UCSD-AML1 (cell line): ENCODE data around the gene DDX50.
"Not testable (repeated sequence)": the region's sequence is repeated elsewhere in the genome, so short reads cannot be mapped to it uniquely, and the experiment has no call there.

ENCODE experiments used
- DNase-seq: peaks from one replicate; lab custom pipeline; 2025; ENCODE audit not compliant: unreplicated experiment; lab: John Stamatoyannopoulos, UW

Gene DDX50

DNA sequence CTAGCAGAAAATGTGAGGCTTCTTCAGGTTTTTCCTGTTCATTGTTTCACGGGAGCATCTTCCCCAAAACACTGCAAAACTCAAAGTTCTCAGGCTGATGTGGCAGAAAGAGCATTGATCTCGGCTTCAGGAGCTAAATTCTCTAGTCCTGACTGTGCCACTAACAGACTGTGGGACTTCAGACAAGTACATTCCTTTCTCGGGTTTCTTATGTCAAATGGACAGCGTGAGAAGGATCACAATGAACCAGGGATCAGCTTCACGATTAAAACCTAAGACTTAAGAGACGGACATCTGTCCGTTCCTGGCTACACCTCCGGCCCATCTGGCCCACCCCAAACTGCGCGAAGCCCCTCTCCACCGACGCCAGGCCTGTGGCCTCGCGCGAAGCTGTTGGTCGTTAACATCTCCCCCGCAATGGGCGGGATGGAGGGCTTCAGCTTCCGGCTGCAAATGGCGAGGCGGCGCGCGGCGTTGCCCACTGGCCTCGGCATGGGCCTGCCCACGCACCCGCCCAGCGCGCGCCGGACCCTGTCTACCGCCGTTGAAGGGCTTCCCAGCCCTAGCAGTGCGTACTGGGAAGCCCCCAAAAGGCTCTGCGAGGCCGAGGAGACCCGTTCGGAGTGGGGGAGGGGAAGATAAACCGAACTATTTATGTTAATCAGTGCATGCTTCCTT lies 549 bp upstream of the DDX50 start:
- no peak for DNase-seq

GRCh38 chr10:68902382-68902781 lies 1.3 kb downstream of the DDX50 start:
- DNase-seq: no peak

- DNase-seq: no peak
These were observed 23.5 kb downstream of the DDX50 start for GRCh38 chr10:68924593-68924992.

DNA sequence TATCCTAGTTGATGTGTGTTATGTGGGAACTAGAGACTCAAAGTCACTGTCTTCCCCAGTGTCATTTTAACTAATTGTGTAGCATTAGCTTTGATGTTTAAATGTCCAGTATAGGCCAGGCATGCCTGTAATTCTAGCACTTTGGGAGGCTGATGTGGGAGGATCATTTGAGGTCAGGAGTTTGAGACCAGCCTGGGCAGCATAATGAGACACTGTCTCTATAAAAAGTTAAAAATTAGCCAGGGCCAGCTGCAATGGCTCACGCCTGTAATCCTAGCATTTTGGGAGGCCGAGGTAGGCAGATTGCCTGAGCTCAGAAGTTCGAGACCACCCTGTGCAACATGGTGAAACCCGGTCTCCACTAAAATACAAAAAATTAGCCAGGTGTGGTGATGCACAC lies 24.4 kb downstream of the DDX50 start:
- DNase-seq: no peak

- not testable (repeated sequence) for DNase-seq
These were observed 28.0 kb downstream of the DDX50 start for GRCh38 chr10:68929157-68929556.

- not testable (repeated sequence) for DNase-seq
These were observed 28.8 kb downstream of the DDX50 start for GRCh38 chr10:68929888-68930287.

- DNase-seq: not testable (repeated sequence)
These were observed 31.7 kb downstream of the DDX50 start for GRCh38 chr10:68932860-68933259.

GRCh38 chr10:68934994-68935393 lies 33.9 kb downstream of the DDX50 start:
- DNase-seq: no peak

DNA sequence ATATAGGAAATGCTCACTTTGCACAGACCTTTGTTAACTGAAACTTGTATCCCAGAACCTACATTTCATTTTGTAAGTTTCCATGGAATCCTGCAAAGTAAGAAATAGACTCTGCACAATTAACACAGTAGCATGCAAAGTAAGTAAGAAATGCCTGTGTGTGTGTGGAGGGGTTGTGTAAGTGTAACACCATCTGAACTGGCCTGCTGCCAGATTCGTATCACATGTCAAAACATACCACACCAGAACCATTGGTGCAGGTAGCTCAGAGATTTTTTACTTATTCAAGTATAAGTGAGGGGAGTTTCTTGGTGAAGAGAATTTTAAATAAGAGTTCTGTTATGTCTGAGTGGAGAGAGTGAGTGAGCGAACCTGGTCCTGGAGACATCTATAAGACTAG lies 37.0 kb downstream of the DDX50 start:
- DNase-seq: no peak

- DNase-seq: no peak
These were observed 37.8 kb downstream of the DDX50 start for GRCh38 chr10:68938884-68939283.

DNA sequence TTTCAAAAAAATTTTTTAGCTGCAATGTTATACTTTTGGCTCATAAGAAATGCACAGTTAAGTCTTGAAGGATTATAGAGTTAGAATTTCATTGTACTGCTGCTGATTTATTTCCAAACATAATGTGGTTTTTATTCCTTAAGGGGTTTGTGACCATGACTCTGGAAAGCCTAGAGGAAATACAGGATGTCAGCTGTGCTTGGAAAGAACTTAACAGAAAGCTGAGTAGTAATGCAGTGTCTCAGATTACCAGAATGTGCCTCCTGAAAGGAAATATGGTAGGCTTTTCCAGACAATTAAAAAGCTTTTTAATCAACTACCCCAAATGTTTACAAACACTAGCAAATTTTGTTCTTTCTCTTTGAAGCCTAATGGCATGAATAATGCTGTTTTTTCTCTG lies 39.8 kb downstream of the DDX50 start:
- DNase-seq: not testable (repeated sequence)

- no peak for DNase-seq
These were observed 49.5 kb downstream of the DDX50 start for GRCh38 chr10:68950598-68950997.

GRCh38 chr10:68954904-68955303 lies 53.8 kb downstream of the DDX50 start:
- DNase-seq: no peak

DNA sequence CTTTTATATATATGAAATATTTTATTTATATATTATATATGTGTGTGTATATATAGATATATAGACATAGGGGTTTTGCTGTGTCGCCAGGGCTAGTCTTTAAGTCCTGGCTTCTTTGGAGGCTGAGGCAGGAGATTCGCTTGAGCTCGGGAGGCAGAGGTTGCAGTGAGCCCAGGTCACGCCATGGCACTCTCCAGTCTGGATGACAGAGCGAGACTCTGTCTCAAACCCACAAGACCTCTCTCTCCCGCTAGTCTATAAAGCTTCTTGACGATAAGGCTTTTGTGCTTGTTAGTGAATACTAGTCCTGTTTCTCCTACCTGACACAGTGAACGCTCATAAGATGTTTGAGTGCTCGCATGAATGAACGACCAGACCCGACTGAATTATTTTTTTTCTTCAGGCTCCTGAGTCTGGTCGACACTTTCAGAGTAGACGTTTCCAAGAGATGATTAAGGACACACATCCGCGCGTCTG lies 54.3 kb downstream of the DDX50 start:
- peak; percentile 55 for DNase-seq

DNA sequence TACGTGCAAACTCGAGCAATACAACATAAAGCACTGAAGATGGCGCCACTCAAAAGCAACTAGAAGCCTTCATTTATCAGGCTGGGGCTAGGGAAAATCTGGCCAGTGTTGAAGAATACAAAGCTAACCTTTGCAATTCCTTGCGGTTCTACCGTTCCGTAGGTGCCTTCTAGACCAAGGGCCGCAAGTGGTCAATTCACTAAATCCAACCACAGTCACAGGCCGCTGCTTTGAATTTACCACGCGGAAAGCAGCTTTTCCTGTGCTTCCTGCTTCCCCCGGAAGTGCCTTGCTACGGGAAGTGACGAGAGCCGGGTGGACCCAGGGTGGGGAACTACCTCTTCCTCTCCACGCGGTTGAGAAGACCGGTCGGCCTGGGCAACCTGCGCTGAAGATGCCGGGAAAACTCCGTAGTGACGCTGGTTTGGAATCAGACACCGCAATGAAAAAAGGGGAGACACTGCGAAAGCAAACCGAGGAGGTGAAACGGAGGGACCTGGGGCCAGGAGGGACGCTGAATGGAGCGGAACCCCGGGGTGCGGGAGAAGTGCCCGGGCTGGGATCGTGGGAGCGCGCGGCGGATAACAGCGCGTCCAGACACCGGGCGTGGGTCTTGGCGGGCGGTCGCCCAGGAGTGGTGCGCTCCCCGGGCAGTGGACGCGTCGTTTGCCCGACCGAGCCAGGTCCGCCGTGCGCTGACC lies 54.9 kb downstream of the DDX50 start, which contains the start of gene DDX21:
DDX21 (plus strand) TSS at position 339 of the 701 bp plus-strand sequence; CDS start at position 395, 56 bp downstream.
- peak; percentile 86 for DNase-seq

GRCh38 chr10:68957284-68957615 lies 56.1 kb downstream of the DDX50 start:
- DNase-seq: no peak

DNA sequence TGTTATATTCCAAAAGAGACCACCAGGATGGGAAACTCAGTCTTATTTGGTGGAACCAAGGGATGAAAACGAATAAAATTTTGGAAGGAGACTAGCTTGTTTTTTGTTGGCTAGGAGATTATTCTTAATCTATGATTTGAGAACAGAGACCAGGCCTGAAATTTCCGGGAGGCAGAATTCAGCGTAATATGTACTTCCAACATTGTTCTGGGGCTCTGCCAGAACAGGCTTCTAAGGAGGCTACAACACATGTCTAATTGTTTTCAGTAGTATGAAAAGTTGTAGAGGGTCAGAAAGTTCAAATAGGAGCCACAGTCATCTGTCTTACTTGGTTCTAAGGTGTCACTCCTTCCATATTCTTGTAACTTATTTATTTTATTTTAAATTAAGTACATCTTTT lies 56.5 kb downstream of the DDX50 start:
- no peak for DNase-seq

DNA sequence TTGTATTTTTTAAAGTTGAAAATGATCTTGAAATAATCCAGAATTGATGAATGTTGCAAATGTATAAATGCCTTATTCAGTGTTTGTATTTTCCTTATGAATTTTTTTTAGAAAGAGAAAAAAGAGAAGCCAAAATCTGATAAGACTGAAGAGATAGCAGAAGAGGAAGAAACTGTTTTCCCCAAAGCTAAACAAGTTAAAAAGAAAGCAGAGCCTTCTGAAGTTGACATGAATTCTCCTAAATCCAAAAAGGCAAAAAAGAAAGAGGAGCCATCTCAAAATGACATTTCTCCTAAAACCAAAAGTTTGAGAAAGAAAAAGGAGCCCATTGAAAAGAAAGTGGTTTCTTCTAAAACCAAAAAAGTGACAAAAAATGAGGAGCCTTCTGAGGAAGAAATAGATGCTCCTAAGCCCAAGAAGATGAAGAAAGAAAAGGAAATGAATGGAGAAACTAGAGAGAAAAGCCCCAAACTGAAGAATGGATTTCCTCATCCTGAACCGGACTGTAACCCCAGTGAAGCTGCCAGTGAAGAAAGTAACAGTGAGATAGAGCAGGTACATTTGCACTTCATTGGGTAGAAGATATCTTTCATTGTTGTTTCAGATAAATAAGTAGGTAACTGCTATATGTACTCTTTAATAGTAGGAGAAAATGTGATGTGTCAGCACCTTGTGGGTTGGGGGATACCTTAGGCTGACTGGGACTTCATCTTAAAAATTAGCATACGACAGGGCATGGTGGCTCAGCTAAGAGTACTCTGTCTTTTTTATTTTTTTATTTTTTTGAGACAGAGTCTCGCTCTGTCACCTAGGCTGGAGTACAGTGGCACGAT lies 58.8 kb downstream of the DDX50 start:
- DNase-seq: no peak

- DNase-seq: no peak
These were observed 62.0 kb downstream of the DDX50 start for GRCh38 chr10:68963151-68963550.

DNA sequence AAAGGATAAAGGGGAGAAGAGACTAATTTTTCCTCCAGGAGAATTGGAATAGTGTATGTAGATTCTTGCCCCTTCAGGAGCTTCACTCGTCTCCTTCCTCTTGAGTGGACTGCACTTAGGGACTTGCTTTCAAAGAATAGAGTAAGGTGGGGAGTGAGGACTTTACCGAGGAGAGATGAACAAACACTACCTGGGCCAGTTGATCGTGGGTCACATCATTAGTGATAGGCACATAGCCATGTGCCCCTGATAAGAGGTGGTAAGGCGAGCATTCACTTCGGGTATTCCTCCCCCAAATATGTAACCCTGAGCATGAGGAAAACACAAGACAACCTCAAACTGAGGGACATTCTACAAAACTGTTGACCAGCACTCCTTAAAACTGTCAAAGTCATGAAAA lies 72.9 kb downstream of the DDX50 start:
- no peak for DNase-seq

DNA sequence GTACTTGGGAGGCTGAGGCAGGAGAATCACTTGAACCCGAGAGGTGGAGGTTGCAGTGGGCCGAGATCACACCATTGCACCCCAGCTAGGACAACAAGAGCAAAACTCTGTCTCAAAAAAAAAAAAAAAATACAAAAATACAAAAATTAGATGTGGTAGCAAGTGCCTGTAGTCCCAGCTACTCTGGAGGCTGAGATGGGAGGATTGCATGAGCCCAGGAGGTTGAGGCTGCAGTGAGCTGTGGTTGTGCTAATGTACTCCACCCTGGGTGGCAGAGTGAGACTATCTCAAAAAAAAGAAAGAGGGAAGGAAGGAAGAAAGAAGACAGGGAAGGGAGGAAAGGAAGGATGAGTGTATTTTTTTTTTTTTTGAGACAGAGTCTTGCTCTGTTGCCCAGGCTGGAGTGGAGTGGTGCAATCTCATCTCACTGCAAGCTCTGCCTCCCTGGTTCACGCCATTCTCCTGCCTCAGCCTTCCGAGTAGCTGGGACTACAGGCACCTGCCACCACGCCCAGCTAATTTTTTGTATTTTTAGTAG lies 74.9 kb downstream of the DDX50 start:
- not testable (repeated sequence) for DNase-seq
